Neuron (in vitro differentiated cells): Measurements from ENCODE around the gene PARN.
"Not testable (repeated sequence)": the region's sequence is repeated elsewhere in the genome, so short reads cannot be mapped to it uniquely, and the experiment has no call there.

Experiments used
- H2AFZ ChIP-seq: one replicate; pipeline ENCODE4 v1.6.1; 2013; ENCODE audit warnings: low read depth, mild to moderate bottlenecking, inconsistent platforms, low read length, moderate library complexity
- H3K27me3 ChIP-seq: one replicate; pipeline ENCODE4 v1.6.1; 2013; ENCODE audit warnings: low read length; ENCODE audit not compliant: insufficient read depth
- H3K36me3 ChIP-seq: one replicate; pipeline ENCODE4 v1.6.1; 2013; ENCODE audit warnings: low read length; ENCODE audit not compliant: insufficient read depth
- H3K4me1 ChIP-seq: one replicate; pipeline ENCODE4 v1.6.1; 2013; ENCODE audit warnings: low read length; ENCODE audit not compliant: insufficient read depth
- H3K4me3 ChIP-seq: 2 replicates; pipeline ENCODE4 v1.5.1; 2013; ENCODE audit warnings: mild to moderate bottlenecking, low read length, moderate library complexity
- H3K9me3 ChIP-seq: one replicate; pipeline ENCODE4 v1.6.1; 2013; ENCODE audit warnings: low read length

PARN gene

DNA sequence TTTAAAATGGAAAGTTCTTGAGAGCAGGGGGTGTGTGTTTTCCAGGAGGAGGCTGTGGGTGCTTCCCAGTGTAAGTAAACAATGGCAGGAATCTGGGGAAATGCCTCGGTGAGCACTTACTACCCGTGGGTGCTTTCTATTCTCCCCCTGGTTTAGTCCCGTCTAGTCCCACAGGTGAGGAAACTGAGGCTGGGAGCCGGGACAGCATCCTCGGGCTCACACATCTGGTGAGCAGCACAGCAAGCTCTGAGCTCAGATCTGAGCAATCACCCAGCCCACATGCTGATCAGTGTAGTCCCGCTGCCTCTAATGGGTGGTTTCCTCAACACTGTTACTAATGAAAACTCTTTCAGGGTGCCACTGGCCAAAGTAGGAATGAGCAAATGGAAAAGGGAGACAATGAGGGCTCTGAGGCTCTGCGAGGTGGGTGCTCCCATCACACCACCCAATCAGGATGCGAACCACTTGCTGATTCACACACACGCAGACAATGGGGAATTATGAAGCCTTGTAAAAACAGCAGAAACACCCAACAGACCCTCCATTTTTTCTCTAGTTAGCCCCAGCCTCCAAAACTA, 202.6 kb downstream of the PARN start:
- Histone ChIP-seq H3K27me3 (no peaks in the 10 kb centered on the region), H3K4me1 (no peaks in the 10 kb centered on the region), H3K4me3 (no peak overlapping the region), H3K36me3 (no peaks in the 10 kb centered on the region), H2AFZ (no peak overlapping the region), H3K9me3 (no peaks in the 10 kb centered on the region)

- Histone ChIP-seq H2AFZ (no peak overlapping the region), H3K9me3 (no peaks in the 10 kb centered on the region), H3K27me3 (no peaks in the 10 kb centered on the region), H3K4me3 (no peak overlapping the region), H3K4me1 (peaks cover 5% of the 10 kb centered on the region), H3K36me3 (no peaks in the 10 kb centered on the region)
Observed at GRCh38 chr16:14424595-14424994, 205.5 kb downstream of the PARN start.

DNA sequence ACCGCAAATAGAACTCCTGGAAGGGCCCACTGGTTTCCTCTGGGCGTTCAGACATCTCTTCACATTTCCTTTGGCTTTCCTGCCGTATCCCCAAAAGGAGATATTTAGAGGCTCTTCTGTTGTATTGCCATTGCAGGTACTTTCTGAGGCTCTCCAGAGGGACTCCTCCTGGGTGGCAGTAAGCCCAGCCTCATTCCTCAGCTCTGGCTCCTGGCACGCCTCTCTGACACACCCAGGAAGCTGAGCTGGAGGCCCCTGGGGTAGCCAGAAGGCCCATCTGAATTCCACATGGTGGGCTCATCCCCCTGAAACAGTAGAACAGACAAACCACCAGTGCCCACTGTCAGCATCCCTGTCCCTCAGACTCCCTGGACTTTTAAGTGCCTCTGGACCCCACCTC, 206.7 kb downstream of the PARN start:
- H3K9me3 ChIP-seq = no peaks in the 10 kb centered on the region
- no peak overlapping the region for H2AFZ ChIP-seq
- no peaks in the 10 kb centered on the region for H3K36me3 ChIP-seq
- H3K27me3 ChIP-seq = no peaks in the 10 kb centered on the region
- peaks cover 5% of the 10 kb centered on the region for H3K4me1 ChIP-seq
- H3K4me3 ChIP-seq = no peak overlapping the region

DNA sequence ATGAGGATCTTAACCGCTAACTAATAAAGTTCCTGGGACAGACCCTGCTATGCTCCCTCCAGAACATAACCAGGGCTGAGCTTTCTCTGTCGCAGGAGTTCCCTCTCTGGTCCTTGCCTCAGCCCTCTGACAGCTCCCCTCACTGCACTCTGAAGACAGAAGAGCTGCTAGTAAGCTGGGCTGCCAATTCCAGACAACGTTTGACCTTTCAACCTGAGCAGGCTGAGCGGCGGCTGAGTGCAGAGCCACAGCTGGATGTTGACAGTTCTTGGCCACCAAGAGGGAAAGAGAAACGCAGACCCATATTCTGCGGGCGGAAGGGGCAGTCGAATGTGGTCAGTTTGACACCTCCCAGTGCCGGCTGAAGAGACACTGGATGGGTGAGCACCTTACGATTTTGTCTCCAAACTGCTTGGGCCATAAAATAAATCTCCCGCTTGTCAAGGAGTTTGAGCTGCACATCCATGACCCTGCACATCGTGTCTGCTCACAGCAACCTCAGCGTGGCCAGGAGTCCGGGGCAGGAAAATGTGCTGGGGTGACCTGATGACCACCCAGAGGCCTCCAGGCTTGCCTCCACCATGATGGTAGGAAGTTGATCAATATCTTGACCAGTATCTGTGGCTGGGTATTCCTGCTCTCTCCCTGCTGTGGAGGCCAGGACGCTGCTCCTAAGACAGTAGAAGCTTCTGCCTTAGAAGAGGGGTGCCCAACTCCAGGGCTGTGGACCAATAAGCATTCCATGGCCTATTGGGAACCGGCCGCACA, 209.2 kb downstream of the PARN start:
- H3K4me1 ChIP-seq = peaks cover 5% of the 10 kb centered on the region
- H3K4me3 ChIP-seq = no peak overlapping the region
- H3K27me3 ChIP-seq = no peaks in the 10 kb centered on the region
- no peak overlapping the region for H2AFZ ChIP-seq
- no peaks in the 10 kb centered on the region for H3K9me3 ChIP-seq
- H3K36me3 ChIP-seq = no peaks in the 10 kb centered on the region

- H3K4me3 ChIP-seq, H3K27me3 ChIP-seq: not testable (repeated sequence)
Observed at GRCh38 chr16:14420243-14420642, 209.8 kb downstream of the PARN start.

DNA sequence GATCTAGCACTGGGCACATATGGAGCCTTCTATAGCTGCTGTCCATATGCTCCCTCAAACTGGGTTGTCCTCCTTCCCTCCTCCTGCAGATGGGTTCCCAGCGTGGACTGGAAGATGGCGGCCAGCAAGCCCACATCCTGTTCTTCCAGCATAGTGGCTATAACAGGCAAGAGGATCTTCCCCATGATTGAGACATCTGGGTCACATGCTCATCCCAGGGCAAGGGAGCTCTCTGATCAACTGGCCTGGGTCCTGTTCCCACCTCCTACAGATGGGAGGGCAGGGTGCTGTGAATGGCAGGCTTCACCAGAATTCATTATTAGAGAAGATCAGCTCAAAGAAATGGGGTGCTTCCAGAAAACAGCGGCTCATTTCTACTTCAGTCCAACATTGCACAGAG, 210.2 kb downstream of the PARN start:
- no peak overlapping the region for H2AFZ ChIP-seq
- H3K36me3 ChIP-seq = no peaks in the 10 kb centered on the region
- H3K4me3 ChIP-seq = no peak overlapping the region
- no peaks in the 10 kb centered on the region for H3K27me3 ChIP-seq
- H3K4me1 ChIP-seq = peaks cover 5% of the 10 kb centered on the region
- no peaks in the 10 kb centered on the region for H3K9me3 ChIP-seq

More at GRCh38 chr16:14420243-14420642, 209.8 kb downstream of the PARN start:
- H3K4me1 ChIP-seq, H2AFZ ChIP-seq, H3K9me3 ChIP-seq, H3K36me3 ChIP-seq: not testable (repeated sequence)

DNA sequence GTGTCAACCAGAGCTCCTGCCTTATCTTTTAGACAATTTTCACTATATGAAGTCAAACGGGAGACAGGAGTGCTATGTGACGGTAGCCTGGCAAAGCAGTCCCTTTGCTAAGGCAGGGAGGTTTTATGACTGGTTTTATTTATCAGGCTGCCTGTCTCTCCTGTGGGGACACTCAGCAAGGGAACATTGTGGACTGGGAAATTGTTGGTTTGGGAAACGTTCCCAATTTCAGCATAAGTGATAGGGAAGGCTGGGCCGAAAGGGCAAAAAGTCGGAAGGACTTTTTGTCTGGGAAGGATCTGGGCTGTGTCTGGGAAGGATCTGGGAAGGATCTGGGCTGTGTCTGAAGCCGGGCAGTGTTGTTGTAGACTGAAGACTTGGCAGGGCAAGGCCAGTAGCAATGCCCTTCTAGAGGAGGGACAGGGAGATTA, 211.2 kb downstream of the PARN start:
- Histone ChIP-seq H3K4me3 (no peak overlapping the region), H3K36me3 (no peaks in the 10 kb centered on the region), H3K9me3 (no peaks in the 10 kb centered on the region), H2AFZ (no peak overlapping the region), H3K27me3 (no peaks in the 10 kb centered on the region), H3K4me1 (peaks cover 5% of the 10 kb centered on the region)

GRCh38 chr16:14416184-14416583, 213.9 kb downstream of the PARN start:
- H3K27me3 ChIP-seq = no peaks in the 10 kb centered on the region
- peaks cover 5% of the 10 kb centered on the region for H3K4me1 ChIP-seq
- no peaks in the 10 kb centered on the region for H3K36me3 ChIP-seq
- no peak overlapping the region for H2AFZ ChIP-seq
- no peak overlapping the region for H3K4me3 ChIP-seq
- no peaks in the 10 kb centered on the region for H3K9me3 ChIP-seq

- Histone ChIP-seq H2AFZ (no peak overlapping the region), H3K27me3 (no peaks in the 10 kb centered on the region), H3K36me3 (no peaks in the 10 kb centered on the region), H3K4me1 (no peaks in the 10 kb centered on the region), H3K4me3 (no peak overlapping the region), H3K9me3 (no peaks in the 10 kb centered on the region)
Observed at GRCh38 chr16:14415291-14415690, 214.8 kb downstream of the PARN start.

DNA sequence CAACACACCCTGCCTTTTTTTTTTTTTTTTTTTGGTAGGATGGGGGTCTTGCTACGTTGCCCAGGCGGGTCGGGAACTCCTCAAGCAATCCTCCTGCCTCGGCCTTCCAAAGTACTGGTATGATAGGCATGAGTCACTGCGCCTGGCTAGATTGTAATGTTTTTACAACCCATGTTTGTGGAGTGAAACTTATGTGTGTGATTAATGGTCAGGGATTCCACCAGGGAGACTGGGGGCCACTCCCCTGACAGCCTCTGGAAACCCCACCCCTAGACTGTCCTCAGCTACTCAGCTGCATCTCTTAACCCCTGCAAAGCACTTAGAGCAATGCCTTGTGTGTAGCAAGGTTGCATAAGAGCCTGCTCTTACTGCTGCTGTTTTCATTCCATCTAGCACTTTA, 220.5 kb downstream of the PARN start:
- H3K36me3 ChIP-seq = no peaks in the 10 kb centered on the region
- no peak overlapping the region for H2AFZ ChIP-seq
- H3K27me3 ChIP-seq = no peaks in the 10 kb centered on the region
- no peaks in the 10 kb centered on the region for H3K9me3 ChIP-seq
- no peaks in the 10 kb centered on the region for H3K4me1 ChIP-seq
- no peak overlapping the region for H3K4me3 ChIP-seq

DNA sequence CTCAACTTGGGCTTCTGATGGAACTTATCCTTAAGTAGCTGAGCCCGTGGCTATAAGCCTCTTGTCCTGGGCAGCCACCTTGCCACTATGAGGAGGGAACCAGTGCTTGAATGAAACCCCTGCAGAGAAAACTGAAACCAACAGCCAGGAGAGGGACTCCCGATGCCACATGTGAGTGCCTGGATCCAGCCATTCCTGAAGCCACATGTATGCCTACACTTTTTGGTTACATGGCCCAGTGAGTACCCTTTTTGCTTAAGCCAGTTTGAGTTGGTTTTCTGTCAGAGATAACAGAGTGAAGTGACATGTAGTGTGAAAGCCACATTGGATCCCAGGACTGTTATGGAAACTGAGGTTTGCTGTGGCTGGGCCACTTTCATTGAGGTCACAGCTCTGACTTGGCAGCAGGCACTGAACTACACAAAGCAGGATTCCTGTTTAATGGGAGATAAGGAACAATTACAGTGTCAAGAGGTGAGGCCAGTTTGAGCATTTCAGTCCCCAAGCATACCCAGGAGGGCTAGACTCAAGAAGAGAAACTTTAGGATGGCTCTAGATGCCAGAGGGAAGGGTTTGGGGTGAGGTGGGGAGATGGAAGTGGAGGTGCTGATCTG, 222.2 kb downstream of the PARN start:
- no peak overlapping the region for H3K4me3 ChIP-seq

GRCh38 chr16:14405611-14406537, 224.2 kb downstream of the PARN start:
- no peaks in the 10 kb centered on the region for H3K4me1 ChIP-seq
- H3K36me3 ChIP-seq = no peaks in the 10 kb centered on the region
- H3K4me3 ChIP-seq = no peak overlapping the region
- no peaks in the 10 kb centered on the region for H3K9me3 ChIP-seq
- no peak overlapping the region for H2AFZ ChIP-seq
- no peaks in the 10 kb centered on the region for H3K27me3 ChIP-seq

More for the DNA sequence above, 222.2 kb downstream of the PARN start:
- Histone ChIP-seq H3K27me3 (no peaks in the 10 kb centered on the region), H3K4me1 (no peaks in the 10 kb centered on the region), H3K9me3 (no peaks in the 10 kb centered on the region), H3K36me3 (no peaks in the 10 kb centered on the region), H2AFZ (no peak overlapping the region)

GRCh38 chr16:14403001-14403389, 227.1 kb downstream of the PARN start:
- H3K4me1 ChIP-seq, H2AFZ ChIP-seq, H3K27me3 ChIP-seq, H3K36me3 ChIP-seq, H3K4me3 ChIP-seq, H3K9me3 ChIP-seq: not testable (repeated sequence)
